Measurements from ENCODE around the gene CCDC60. TPM values are rescaled to one million over a fixed set of nuclear protein-coding genes. Genes with fewer than 3 reads are reported as not detected.

The CCDC60 gene
- total RNA-seq, 4 donors from 2014 or later = not detected

- no peak overlapping the region for H3K4me3 ChIP-seq (ENCODE audit: low read depth, poor library complexity, severe bottlenecking)
- peak in 1 of 2 donors; percentile 15 for DNase-seq (ENCODE audit: low spot score in 2 of 2)
- intact Hi-C loops (cut with DNase I; ENCODE audit: low total_unique reads) = no loop called here
- TF ChIP-seq POLR2A (IDR thresholded peaks at IDR 0.05) (no peak), CTCF (IDR thresholded peaks at IDR 0.05) (no peak)
- 86 to 93% methylated on average over 7 of the region's 7 CpGs for WGBS, 2 donors
Observed at GRCh38 chr12:119322301-119322723, 12.2 kb upstream of the CCDC60 start.

GRCh38 chr12:119325813-119326212, 8.7 kb upstream of the CCDC60 start:
- TF ChIP-seq POLR2A (IDR thresholded peaks at IDR 0.05) (no peak), CTCF (IDR thresholded peaks at IDR 0.05) (no peak)
- no peak overlapping the region for H3K4me3 ChIP-seq (ENCODE audit: low read depth, poor library complexity, severe bottlenecking)
- DNase-seq (ENCODE audit: low spot score in 2 of 2) = peak in 1 of 2 donors; percentile 20
- WGBS, 2 donors = 21 to 28% methylated on average over 1 of the region's 1 CpG
- intact Hi-C loops (cut with DNase I; ENCODE audit: low total_unique reads) = no loop called here

- no peak overlapping the region for H3K4me3 ChIP-seq (ENCODE audit: low read depth, poor library complexity, severe bottlenecking)
- peak in 1 of 2 donors; percentile 19 for DNase-seq (ENCODE audit: low spot score in 2 of 2)
- intact Hi-C loops (cut with DNase I; ENCODE audit: low total_unique reads) = no loop called here
- TF ChIP-seq CTCF (IDR thresholded peaks at IDR 0.05) = no peak
- TF ChIP-seq POLR2A (IDR thresholded peaks at IDR 0.05) = no peak
Observed at GRCh38 chr12:119326341-119326740, 8.2 kb upstream of the CCDC60 start.

- WGBS, 2 donors = 23% methylated on average over 6 of the region's 6 CpGs
- intact Hi-C loops (cut with DNase I; ENCODE audit: low total_unique reads) = no loop called here
Observed at GRCh38 chr12:119327471-119327870, 7.1 kb upstream of the CCDC60 start.

GRCh38 chr12:119328111-119328510, 6.4 kb upstream of the CCDC60 start:
- intact Hi-C loops (cut with DNase I; ENCODE audit: low total_unique reads) = no loop called here
- no peak for DNase-seq (ENCODE audit: low spot score in 2 of 2)
- TF ChIP-seq POLR2A (IDR thresholded peaks at IDR 0.05) (no peak), CTCF (IDR thresholded peaks at IDR 0.05) (no peak)
- WGBS, 2 donors = 39% methylated on average over 3 of the region's 3 CpGs
- no peak overlapping the region for H3K4me3 ChIP-seq (ENCODE audit: low read depth, poor library complexity, severe bottlenecking)

More at GRCh38 chr12:119327471-119327870, 7.1 kb upstream of the CCDC60 start:
- TF ChIP-seq POLR2A (IDR thresholded peaks at IDR 0.05) (no peak), CTCF (IDR thresholded peaks at IDR 0.05) (no peak)
- peak in 1 of 2 donors; percentile 34 for DNase-seq (ENCODE audit: low spot score in 2 of 2)
- H3K4me3 ChIP-seq (ENCODE audit: low read depth, poor library complexity, severe bottlenecking) = no peak overlapping the region

All from lower leg skin (tissue), 4 donors.